NCI-H2107 treated with DMSO at 0.1 percent for 48 hours (cell line): ENCODE measurements around the gene PATL2.
"Not testable (repeated sequence)": the region's sequence is repeated elsewhere in the genome, so short reads cannot be mapped to it uniquely, and the experiment has no call there.

Experiments used
- DNase-seq: peaks from one replicate; lab custom pipeline; 2025; ENCODE audit not compliant: unreplicated experiment; lab: John Stamatoyannopoulos, UW

Gene PATL2

DNA sequence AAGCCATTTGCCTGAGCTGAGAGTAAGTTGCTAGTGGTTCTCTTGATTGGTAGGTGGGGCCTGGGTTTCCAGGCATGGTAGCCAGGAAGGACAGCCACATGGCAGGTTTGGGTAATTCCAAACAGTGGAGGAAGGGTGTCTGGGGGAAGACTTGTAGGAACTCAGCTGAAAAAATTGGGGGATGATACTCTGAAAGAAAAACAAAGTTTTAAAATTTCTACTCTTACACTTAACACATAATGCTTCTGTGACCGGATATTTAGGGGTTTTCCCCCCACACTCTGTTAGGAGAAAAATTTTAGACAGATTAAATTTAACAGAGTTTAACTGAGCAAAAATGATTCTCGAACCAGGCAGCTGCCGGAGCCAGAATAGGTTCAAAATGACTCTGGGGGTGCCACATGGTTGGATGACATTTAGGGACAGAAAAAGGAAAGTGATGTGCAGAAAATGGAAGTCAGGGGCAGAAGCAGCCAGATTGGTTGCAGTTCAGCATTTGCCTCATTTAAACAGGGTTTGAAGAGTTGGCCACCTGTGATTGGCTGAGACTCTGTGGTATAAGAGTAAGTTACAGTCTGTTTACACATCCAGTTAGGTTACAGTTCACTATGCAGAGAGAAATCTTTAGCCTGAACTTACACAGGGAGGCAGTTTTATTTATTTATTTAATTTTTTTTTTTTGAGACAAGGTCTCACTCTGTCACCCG, 8.3 kb upstream of the PATL2 start:
- no peak for DNase-seq

DNA sequence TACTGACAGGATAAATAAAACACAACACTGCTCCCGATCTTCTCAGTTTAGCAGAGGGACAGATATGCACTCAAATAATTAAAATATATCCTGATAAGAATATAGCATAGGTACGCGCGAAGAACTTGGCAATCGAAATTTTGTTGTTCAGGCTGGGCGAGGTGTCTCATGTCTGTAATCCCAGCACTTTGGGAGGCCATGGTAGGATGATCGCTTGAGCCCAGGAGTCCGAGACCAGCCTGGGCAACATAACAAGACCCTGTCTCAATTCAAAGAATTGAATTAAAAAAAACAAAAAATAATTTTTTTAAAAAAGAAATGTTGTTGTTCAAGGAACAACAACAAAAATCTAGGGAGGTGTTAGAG, 7.8 kb upstream of the PATL2 start:
- no peak for DNase-seq

DNA sequence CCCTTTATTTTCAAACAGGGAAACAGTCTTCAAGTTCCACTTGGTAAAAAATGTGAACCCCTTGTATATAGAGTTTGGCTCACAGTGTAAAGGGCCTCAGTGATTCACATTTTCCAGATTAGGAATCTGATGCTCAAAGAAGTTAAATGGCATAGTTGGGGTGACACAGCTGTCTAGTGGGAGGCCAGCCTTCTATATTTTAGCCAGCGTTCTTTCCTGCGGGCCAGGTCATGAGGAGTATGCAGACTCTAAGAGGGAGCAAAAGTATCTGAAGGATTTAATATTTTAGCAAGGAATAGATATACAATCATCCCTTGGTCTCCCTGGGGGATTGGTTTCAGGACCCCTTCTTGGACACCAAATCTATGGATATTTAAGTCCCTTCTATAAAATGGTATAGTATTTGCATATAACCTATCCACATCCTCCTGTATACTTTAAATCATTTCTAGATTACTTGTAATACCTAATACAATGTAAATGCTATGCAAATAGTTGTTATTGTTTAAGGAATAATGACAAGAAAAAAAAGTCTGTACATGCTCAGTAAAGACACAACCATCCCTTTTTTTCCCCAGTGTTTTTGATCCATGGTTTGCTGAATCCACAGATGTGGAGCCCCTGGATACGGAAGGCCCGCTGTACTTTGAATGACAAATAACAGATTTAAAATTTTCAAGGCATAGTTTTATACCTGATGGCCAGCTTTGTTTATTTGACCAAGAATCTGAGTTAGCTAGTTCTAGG, 7.2 kb upstream of the PATL2 start:
- DNase-seq, result no peak

DNA sequence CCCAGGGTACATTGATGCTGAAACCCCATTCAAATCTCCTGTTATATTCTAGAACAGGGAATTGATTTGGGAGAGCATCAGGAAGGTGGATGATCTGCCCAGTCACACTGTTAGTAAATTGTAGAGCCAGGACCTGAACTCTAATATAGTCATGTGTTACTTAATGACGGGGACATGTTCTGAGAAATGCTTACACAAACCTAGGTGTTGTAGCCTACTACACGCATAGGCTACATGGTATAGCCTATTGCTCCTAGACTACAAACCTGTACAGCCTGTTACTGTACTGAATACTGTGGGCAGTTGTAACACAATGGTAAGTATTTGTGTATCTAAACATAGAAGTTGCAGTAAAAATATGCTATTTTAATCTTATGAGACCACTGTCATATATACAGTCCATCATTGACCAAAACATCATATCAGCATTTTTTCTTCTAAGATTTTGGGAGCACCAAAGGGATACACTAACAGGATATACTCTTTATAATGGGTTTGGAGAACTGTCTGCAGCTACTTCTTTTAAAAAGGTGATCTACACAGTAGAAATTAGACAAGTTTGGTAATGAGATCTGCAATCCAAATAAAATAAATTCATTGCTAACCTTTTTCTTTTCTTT, 6.0 kb upstream of the PATL2 start:
- DNase-seq, result no peak

DNA sequence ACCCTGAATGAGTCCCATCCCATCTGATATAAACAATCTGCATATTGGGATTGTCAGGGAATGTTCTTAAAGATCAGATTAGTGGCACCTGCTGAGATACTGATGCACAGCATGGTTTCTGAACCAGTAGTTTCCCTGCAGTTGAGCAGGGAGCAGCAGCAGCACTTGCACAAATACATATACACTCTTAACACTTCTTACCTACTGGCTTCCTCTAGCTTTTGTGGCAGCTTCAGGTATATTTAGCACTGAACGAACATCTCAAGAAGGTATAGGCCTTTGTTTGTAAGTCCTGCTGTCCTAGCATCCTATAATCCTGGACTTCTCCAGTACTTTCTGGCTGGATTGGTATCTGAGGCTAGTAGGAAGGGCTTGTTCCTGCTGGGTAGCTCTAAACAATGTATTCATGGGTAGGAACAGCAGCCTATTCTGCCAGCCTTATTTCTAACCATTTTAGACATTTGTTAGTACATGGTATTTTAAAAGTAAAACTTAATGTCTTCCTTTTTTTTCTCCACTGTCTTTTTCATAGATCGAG, 4.7 kb upstream of the PATL2 start:
- DNase-seq, result no peak

DNA sequence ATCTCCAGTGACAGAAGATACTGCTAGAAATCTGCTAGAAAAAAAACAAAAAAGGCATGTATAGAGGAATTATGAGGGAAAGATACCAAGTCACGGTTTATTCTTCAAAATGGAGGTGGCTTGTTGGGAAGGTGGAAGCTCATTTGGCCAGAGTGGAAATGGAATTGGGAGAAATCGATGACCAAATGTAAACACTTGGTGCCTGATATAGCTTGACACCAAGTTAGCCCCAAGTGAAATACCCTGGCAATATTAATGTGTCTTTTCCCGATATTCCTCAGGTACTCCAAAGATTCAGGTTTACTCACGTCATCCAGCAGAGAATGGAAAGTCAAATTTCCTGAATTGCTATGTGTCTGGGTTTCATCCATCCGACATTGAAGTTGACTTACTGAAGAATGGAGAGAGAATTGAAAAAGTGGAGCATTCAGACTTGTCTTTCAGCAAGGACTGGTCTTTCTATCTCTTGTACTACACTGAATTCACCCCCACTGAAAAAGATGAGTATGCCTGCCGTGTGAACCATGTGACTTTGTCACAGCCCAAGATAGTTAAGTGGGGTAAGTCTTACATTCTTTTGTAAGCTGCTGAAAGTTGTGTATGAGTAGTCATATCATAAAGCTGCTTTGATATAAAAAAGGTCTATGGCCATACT, 4.1 kb upstream of the PATL2 start:
- DNase-seq, result no peak

DNA sequence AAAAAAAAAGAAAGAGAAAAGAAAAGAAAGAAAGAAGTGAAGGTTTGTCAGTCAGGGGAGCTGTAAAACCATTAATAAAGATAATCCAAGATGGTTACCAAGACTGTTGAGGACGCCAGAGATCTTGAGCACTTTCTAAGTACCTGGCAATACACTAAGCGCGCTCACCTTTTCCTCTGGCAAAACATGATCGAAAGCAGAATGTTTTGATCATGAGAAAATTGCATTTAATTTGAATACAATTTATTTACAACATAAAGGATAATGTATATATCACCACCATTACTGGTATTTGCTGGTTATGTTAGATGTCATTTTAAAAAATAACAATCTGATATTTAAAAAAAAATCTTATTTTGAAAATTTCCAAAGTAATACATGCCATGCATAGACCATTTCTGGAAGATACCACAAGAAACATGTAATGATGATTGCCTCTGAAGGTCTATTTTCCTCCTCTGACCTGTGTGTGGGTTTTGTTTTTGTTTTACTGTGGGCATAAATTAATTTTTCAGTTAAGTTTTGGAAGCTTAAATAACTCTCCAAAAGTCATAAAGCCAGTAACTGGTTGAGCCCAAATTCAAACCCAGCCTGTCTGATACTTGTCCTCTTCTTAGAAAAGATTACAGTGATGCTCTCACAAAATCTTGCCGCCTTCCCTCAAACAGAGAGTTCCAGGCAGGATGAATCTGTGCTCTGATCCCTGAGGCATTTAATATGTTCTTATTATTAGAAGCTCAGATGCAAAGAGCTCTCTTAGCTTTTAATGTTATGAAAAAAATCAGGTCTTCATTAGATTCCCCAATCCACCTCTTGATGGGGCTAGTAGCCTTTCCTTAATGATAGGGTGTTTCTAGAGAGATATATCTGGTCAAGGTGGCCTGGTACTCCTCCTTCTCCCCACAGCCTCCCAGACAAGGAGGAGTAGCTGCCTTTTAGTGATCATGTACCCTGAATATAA, 2.2 kb upstream of the PATL2 start:
- DNase-seq, result no peak

GRCh38 chr15:44712346-44713005, 1.4 kb upstream of the PATL2 start:
- DNase-seq, result no peak

DNA sequence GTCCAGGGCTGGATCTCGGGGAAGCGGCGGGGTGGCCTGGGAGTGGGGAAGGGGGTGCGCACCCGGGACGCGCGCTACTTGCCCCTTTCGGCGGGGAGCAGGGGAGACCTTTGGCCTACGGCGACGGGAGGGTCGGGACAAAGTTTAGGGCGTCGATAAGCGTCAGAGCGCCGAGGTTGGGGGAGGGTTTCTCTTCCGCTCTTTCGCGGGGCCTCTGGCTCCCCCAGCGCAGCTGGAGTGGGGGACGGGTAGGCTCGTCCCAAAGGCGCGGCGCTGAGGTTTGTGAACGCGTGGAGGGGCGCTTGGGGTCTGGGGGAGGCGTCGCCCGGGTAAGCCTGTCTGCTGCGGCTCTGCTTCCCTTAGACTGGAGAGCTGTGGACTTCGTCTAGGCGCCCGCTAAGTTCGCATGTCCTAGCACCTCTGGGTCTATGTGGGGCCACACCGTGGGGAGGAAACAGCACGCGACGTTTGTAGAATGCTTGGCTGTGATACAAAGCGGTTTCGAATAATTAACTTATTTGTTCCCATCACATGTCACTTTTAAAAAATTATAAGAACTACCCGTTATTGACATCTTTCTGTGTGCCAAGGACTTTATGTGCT, 721 bp upstream of the PATL2 start:
- DNase-seq, result no peak

DNA sequence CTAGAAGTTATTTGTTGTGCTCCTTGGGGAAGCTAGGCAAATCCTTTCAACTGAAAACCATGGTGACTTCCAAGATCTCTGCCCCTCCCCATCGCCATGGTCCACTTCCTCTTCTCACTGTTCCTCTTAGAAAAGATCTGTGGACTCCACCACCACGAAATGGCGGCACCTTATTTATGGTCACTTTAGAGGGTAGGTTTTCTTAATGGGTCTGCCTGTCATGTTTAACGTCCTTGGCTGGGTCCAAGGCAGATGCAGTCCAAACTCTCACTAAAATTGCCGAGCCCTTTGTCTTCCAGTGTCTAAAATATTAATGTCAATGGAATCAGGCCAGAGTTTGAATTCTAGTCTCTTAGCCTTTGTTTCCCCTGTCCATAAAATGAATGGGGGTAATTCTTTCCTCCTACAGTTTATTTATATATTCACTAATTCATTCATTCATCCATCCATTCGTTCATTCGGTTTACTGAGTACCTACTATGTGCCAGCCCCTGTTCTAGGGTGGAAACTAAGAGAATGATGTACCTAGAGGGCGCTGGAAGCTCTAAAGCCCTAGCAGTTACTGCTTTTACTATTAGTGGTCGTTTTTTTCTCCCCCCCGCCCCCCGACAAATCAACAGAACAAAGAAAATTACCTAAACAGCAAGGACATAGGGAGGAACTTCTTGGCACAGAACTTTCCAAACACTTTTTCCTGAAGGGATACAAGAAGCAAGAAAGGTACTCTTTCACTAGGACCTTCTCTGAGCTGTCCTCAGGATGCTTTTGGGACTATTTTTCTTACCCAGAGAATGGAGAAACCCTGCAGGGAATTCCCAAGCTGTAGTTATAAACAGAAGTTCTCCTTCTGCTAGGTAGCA, 657 bp downstream of the PATL2 start:
- DNase-seq, result no peak

DNA sequence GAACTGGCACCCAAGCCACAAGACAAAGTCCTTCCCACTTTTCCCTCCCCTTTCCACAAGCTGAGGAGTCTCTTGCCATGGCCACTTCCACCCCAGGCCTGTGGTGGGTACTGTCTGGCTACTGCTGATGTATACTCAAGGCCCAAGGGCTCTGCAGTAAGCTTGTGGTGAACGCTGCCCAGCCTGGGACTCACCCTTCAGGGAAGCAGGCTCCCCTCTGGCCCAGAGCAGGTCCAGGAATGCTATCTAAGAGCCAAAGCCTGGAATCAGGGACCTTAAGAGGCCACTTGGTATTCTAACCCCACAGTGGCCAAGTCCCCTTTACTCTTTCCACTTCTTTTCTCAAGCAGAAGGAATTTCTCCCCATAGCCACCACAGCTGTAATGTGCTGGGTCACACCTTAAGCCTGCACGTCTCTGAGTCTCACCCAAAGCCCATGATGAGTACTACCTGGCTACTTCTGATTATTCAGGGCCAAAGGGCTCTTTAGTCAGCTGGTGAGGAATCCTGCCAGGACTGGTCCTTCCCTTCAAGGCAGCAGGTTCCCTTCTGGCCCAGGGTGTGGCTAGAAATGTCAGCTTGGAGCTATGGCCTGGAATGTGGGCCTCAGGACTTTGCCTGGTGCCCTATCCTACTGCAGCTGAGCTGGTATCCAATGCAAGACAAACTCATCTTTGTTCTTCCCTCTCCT, 4.0 kb downstream of the PATL2 start:
- DNase-seq, result no peak

- no peak for DNase-seq
These were observed 4.7 kb downstream of the PATL2 start for GRCh38 chr15:44706401-44706800.

- no peak for DNase-seq
These were observed 5.1 kb downstream of the PATL2 start for GRCh38 chr15:44705986-44706385.

DNA sequence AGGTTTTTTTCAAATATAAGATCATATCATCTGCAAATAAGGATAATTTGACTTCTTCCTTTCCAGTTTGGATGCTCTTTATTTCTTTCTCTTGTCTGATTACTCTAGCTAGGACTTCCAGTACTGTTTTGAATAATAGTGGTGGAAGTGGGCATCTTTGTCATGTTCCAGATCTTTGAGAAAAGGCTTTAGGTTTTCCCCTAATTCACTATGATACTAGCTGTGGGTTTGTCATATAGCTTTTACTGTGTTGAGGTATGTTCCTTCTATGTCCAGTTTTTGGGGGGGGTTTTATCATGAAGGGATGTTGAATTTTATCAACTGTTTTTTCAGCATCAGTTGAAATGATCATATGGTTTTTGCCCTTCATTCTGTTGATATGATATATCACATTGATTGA, 10.4 kb downstream of the PATL2 start:
- DNase-seq, result not testable (repeated sequence)

GRCh38 chr15:44698641-44699040, 12.5 kb downstream of the PATL2 start:
- DNase-seq, result no peak

DNA sequence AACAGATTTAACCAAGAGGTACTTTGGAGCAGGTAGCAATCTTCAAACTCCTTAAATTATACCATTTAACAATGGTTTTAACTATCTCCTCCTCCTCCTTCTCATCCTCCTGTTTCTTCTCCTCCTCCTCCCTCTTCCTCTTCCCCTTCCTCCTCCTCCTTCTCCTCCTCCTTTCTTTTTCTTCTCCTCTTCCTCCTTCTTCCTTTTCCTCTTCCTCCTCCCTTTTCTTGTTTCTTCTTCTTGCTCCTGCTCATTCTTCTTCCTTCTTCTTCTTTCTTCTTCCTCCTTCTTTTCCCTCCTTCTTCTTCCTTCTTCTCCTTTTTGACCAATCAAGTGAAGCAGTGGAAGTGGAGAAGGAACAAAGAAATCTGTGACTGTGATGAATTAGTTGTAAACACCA, 14.1 kb downstream of the PATL2 start:
- no peak for DNase-seq

DNA sequence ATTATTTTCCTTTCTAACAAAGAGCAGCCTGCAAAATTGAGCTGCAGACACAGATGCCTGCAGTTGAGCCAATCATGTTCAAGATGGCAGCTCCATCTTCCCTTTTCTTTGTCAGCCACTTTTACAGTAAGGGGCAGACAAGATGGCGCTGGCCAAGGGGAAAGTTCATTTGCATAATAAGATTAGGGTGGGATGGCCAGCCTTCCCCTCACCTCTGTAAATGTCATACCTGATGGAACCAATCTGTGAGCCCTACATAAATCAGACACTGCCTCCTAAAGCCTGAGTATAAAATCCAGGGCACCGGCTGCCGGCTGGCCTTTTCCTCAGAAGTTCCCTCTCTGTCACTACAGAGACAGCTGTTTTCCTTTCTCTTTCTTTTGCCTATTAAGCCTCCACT, 15.8 kb downstream of the PATL2 start:
- DNase-seq, result no peak

DNA sequence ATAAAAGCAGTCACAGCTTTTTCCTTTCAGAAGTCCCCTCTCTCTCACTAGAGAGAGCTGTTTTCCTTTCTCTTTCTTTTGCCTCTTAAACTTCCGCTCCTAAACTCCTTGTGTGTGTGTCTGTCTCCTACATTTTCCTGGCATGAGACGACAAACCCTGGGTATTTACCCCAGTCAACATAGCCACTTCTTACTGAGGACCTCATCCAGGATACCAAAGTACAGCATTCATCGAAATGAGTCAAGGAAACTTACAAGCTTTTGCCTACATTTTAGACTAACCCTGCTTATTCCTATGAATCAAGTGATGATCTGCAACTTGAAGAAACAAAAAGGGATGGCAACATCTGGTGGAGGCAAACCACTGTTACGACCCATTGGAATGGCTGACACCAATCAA, 16.7 kb downstream of the PATL2 start:
- no peak for DNase-seq
